ENCODE data around the gene IRF8.

- no peak for TF ChIP-seq POLR2A (IDR thresholded peaks at IDR 0.05)
- no peak for TF ChIP-seq CTCF (IDR thresholded peaks at IDR 0.05)
Measured at GRCh38 chr16:85881436-85881835, 17.5 kb upstream of the IRF8 start.
